ENCODE data around the gene CAMTA1. TPM values are rescaled to one million over a fixed set of nuclear protein-coding genes. Genes with fewer than 3 reads are reported as not detected.

Gene CAMTA1
- polyA plus RNA-seq, 1 experiment: 64.9 TPM

DNA sequence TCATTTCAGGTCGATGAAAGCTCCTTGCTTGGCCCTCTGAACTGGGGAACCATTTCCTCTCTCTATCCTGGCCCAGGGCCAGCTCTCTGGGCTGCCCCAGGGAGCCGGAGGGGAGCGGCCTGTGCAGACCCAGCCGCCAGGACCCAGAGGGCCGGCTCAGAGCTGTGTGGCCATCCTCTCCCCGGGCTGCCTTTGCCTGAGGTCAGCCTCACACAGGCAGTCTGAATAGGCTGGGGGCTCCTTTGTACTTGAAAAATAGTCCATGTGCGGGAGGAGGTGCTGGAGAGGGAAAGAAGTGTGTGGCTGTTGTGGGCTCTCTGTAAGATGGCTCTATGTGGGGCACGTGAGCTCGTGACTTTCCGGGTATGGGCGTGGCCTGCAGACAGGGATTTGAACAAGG, 710.7 kb downstream of the CAMTA1 start:
- DNase-seq (ENCODE audit: low read depth, low spot score): no peak
- CTCF ChIA-PET: no interaction called here

GRCh38 chr1:7497107-7497637, 711.9 kb downstream of the CAMTA1 start:
- H3K9me3 ChIP-seq (ENCODE audit: control insufficient read depth, insufficient read depth, low read length): peaks cover 10% of the 10 kb centered on the region; the same call in 1 of the 2 replicates
- ChIA-PET CTCF (no interaction called here), POLR2A (no interaction called here)
- no peak overlapping the region for H3K27ac ChIP-seq (ENCODE audit: low read depth, low read length)
- no peaks in the 10 kb centered on the region for H3K27me3 ChIP-seq (ENCODE audit: control insufficient read depth, insufficient read depth, low read length)
- TF ChIP-seq, protein P1, sequence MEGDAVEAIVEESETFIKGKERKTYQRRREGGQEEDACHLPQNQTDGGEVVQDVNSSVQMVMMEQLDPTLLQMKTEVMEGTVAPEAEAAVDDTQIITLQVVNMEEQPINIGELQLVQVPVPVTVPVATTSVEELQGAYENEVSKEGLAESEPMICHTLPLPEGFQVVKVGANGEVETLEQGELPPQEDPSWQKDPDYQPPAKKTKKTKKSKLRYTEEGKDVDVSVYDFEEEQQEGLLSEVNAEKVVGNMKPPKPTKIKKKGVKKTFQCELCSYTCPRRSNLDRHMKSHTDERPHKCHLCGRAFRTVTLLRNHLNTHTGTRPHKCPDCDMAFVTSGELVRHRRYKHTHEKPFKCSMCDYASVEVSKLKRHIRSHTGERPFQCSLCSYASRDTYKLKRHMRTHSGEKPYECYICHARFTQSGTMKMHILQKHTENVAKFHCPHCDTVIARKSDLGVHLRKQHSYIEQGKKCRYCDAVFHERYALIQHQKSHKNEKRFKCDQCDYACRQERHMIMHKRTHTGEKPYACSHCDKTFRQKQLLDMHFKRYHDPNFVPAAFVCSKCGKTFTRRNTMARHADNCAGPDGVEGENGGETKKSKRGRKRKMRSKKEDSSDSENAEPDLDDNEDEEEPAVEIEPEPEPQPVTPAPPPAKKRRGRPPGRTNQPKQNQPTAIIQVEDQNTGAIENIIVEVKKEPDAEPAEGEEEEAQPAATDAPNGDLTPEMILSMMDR (IDR thresholded peaks at IDR 0.05; ENCODE audit: low read depth, low read length): no peak
- H3K4me3 ChIP-seq (ENCODE audit: low read depth, low read length): no peak overlapping the region
- DNase-seq (ENCODE audit: low read depth, low spot score): no peak

More for the DNA sequence above, 710.7 kb downstream of the CAMTA1 start:
- no peak overlapping the region for H3K27ac ChIP-seq (ENCODE audit: low read depth, low read length)
- H3K27me3 ChIP-seq (ENCODE audit: control insufficient read depth, insufficient read depth, low read length): no peaks in the 10 kb centered on the region
- TF ChIP-seq, protein P1 (IDR thresholded peaks at IDR 0.05; ENCODE audit: low read depth, low read length): no peak
- no peak overlapping the region for H3K4me3 ChIP-seq (ENCODE audit: low read depth, low read length)
- POLR2A ChIA-PET: no interaction called here
- H3K9me3 ChIP-seq (ENCODE audit: control insufficient read depth, insufficient read depth, low read length): peaks cover 10% of the 10 kb centered on the region; the same call in 1 of the 2 replicates

GRCh38 chr1:7500381-7501083, 715.3 kb downstream of the CAMTA1 start:
- TF ChIP-seq, protein P1 (IDR thresholded peaks at IDR 0.05; ENCODE audit: low read depth, low read length): no peak
- no peak for DNase-seq (ENCODE audit: low read depth, low spot score)
- Histone ChIP-seq H3K9me3 (ENCODE audit: control insufficient read depth, insufficient read depth, low read length) (peaks cover 10% of the 10 kb centered on the region; the same call in 1 of the 2 replicates), H3K27me3 (ENCODE audit: control insufficient read depth, insufficient read depth, low read length) (no peaks in the 10 kb centered on the region), H3K27ac (ENCODE audit: low read depth, low read length) (no peak overlapping the region), H3K4me3 (ENCODE audit: low read depth, low read length) (no peak overlapping the region)
- CTCF ChIA-PET: no interaction called here
- POLR2A ChIA-PET: no interaction called here

DNA sequence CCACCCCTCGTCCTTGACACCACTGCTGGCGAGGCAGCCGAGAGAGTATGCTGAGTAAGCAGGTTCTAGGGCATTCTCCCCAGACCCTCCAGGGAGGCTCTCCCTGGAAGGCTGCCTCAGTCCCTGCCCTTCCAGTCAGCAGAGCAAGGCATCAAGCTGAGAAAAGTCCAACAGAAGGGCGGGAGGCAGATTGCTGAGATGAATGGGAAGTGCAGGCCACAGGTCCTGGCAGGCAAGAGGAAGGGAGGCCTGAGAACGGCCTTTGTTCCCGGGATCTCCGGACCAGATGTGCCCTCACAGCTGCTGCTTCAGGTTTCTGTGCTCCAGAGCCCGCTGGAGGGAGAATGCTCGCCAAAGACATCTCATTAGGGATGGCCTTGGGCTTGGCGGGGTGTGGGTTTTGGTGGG, 715.8 kb downstream of the CAMTA1 start:
- Histone ChIP-seq H3K9me3 (ENCODE audit: control insufficient read depth, insufficient read depth, low read length) (peaks cover 10% of the 10 kb centered on the region; the same call in 1 of the 2 replicates), H3K27ac (ENCODE audit: low read depth, low read length) (no peak overlapping the region), H3K27me3 (ENCODE audit: control insufficient read depth, insufficient read depth, low read length) (no peaks in the 10 kb centered on the region), H3K4me3 (ENCODE audit: low read depth, low read length) (no peak overlapping the region)
- DNase-seq (ENCODE audit: low read depth, low spot score): no peak
- CTCF ChIA-PET: no interaction called here
- TF ChIP-seq, protein P1 (IDR thresholded peaks at IDR 0.05; ENCODE audit: low read depth, low read length): no peak
- POLR2A ChIA-PET: no interaction called here
